Hepatocyte (in vitro differentiated cells): Measurements from ENCODE around the gene ANKS1B. TPM values are rescaled to one million over a fixed set of nuclear protein-coding genes. Genes with fewer than 3 reads are reported as not detected.

Source experiments
- DNase-seq: peaks from one replicate; pipeline ENCODE4 v3.0.0-alpha.2; 2016; ENCODE audit warnings: low spot score
- H2AFZ ChIP-seq: fragments of 200-600 bp; sonication (generic); 2 replicates; pipeline ENCODE4 v1.6.0; 2016; ENCODE audit warnings: antibody characterized with exemption, mild to moderate bottlenecking
- H3K27ac ChIP-seq: fragments of 200-600 bp; sonication (generic); 2 replicates; pipeline ENCODE4 v1.5.1; 2016; ENCODE audit warnings: mild to moderate bottlenecking
- H3K27me3 ChIP-seq: fragments of 200-600 bp; sonication (generic); 2 replicates; pipeline ENCODE4 v1.6.1; 2016
- H3K36me3 ChIP-seq: fragments of 200-600 bp; sonication (generic); replicated peaks from 2 replicates; pipeline ENCODE4 v1.5.1; 2016; ENCODE audit warnings: low read depth; ENCODE audit not compliant: insufficient read depth
- H3K4me1 ChIP-seq: fragments of 200-600 bp; sonication (generic); 2 replicates; pipeline ENCODE4 v1.5.1; 2016; ENCODE audit warnings: mild to moderate bottlenecking, moderate library complexity; ENCODE audit not compliant: insufficient read depth
- H3K4me2 ChIP-seq: fragments of 200-600 bp; sonication (generic); 2 replicates; pipeline ENCODE4 v1.6.0; 2016
- H3K4me3 ChIP-seq: fragments of 200-600 bp; sonication (generic); 2 replicates; pipeline ENCODE4 v1.5.1; 2016; ENCODE audit warnings: mild to moderate bottlenecking
- H3K79me2 ChIP-seq: fragments of 200-600 bp; sonication (generic); 2 replicates; pipeline ENCODE4 v1.6.0; 2017; ENCODE audit warnings: mild to moderate bottlenecking
- H3K9me2 ChIP-seq: fragments of 200-600 bp; sonication (generic); replicated peaks from 2 replicates; pipeline ENCODE4 v1.6.0; 2017; ENCODE audit warnings: mild to moderate bottlenecking; ENCODE audit not compliant: insufficient read depth
- H3K9me3 ChIP-seq: fragments of 200-600 bp; sonication (generic); 2 replicates; pipeline ENCODE4 v1.5.1; 2016; ENCODE audit warnings: low read depth, mild to moderate bottlenecking
- H4K20me1 ChIP-seq: fragments of 200-600 bp; sonication (generic); 2 replicates; pipeline ENCODE4 v1.6.0; 2016; ENCODE audit warnings: mild to moderate bottlenecking; ENCODE audit not compliant: insufficient read depth, poor library complexity, severe bottlenecking
- CTCF ChIP-seq: fragments of 200-600 bp; sonication (generic); IDR thresholded peaks from 2 replicates; pipeline ENCODE4 v1.5.1; 2016; ENCODE audit warnings: antibody characterized with exemption, mild to moderate bottlenecking; ENCODE audit not compliant: poor library complexity
- EZH2 ChIP-seq: fragments of 200-600 bp; sonication (generic); IDR thresholded peaks from 2 replicates; pipeline ENCODE4 v1.6.1; 2016; ENCODE audit warnings: antibody characterized with exemption, mild to moderate bottlenecking, borderline replicate concordance
- EZH2phosphoT487 ChIP-seq: fragments of 200-600 bp; sonication (generic); IDR thresholded peaks from one replicate; pipeline ENCODE4 v1.6.1; 2018; ENCODE audit warnings: antibody characterized with exemption, mild to moderate bottlenecking, low read depth, moderate library complexity; ENCODE audit not compliant: unreplicated experiment, severe bottlenecking
- WGBS: methylation state at CpG from one replicate; pipeline ENCODE4 v1.1.6; 2016; ENCODE audit warnings: low lambda C conversion rate; ENCODE audit errors: missing lambda C conversion rate; 5-methylcytosine and 5-hydroxymethylcytosine counted together
- polyA plus RNA-seq: library from polyadenylated mRNA; unstranded; fragments of >200 nt; fragmentation: Nextera tagmentation; extraction: Ambion mirVana; gene quantifications from 2 replicates; pipeline ENCODE4 v1.2.1, GENCODE V29; 2016
- small RNA-seq: library from RNA; depleted of rRNA; stranded (forward); fragments of <200 nt; gene quantifications from one replicate; pipeline ENCODE3, GENCODE V24; 2014
- total RNA-seq: library from RNA; depleted of rRNA; stranded (reverse); fragments of >200 nt; gene quantifications from 2 replicates; pipeline ENCODE4 v1.2.3, GENCODE V29; 2014

The ANKS1B gene
- total and polyA plus RNA-seq, 2 experiments from 2014 or later = 1.6 to 2.2 TPM

- TF ChIP-seq CTCF (no peak), EZH2phosphoT487 (no peak), EZH2 (no peak)
Observed at GRCh38 chr12:98691351-98691750, 1293.4 kb downstream of the ANKS1B start.

GRCh38 chr12:98686603-98687002 is 1298.1 kb downstream of the ANKS1B start:
- H3K4me3 ChIP-seq = no peak overlapping the region
- H3K4me2 ChIP-seq = no peak overlapping the region
- no peak overlapping the region for H2AFZ ChIP-seq
- no peak for DNase-seq
- TF ChIP-seq CTCF (no peak), EZH2 (no peak), EZH2phosphoT487 (no peak)
- H3K4me1 ChIP-seq = no peaks in the 10 kb centered on the region
- no peaks in the 10 kb centered on the region for H3K36me3 ChIP-seq
- no peaks in the 10 kb centered on the region for H3K9me3 ChIP-seq
- no peaks in the 10 kb centered on the region for H3K27me3 ChIP-seq
- 92% methylated on average over 2 of the region's 2 CpGs for WGBS
- no peaks in the 10 kb centered on the region for H3K79me2 ChIP-seq
- no peaks in the 10 kb centered on the region for H3K9me2 ChIP-seq
- H3K27ac ChIP-seq = no peak overlapping the region
- H4K20me1 ChIP-seq = no peaks in the 10 kb centered on the region

More at GRCh38 chr12:98691351-98691750, 1293.4 kb downstream of the ANKS1B start:
- no peaks in the 10 kb centered on the region for H4K20me1 ChIP-seq
- H2AFZ ChIP-seq = no peak overlapping the region
- H3K9me2 ChIP-seq = no peaks in the 10 kb centered on the region
- no peak overlapping the region for H3K4me3 ChIP-seq
- DNase-seq = no peak
- H3K9me3 ChIP-seq = no peaks in the 10 kb centered on the region
- H3K79me2 ChIP-seq = no peaks in the 10 kb centered on the region
- no peak overlapping the region for H3K4me2 ChIP-seq
- H3K27me3 ChIP-seq = no peaks in the 10 kb centered on the region
- H3K36me3 ChIP-seq = no peaks in the 10 kb centered on the region
- H3K4me1 ChIP-seq = no peaks in the 10 kb centered on the region
- H3K27ac ChIP-seq = no peak overlapping the region

Small RNA genes within 50 kb of the gene (small RNA-seq; reads per million reads assigned to genes)
- 0.12 reads per million for gene RNA5SP366

Other genes with a start within 250 kb of the ANKS1B start
- gene BLTP3B, start 157.9 kb upstream of the ANKS1B start, total RNA-seq = 30.1 and 31.8 TPM in 2 replicates
- 6.0 and 11.0 TPM in 2 replicates for gene BLTP3B, start 157.9 kb upstream of the ANKS1B start, polyA plus RNA-seq
- 21.4 and 38.0 TPM in 2 replicates for gene ACTR6, start 215.9 kb upstream of the ANKS1B start, total RNA-seq
- 18.0 and 20.4 TPM in 2 replicates for gene ACTR6, start 215.9 kb upstream of the ANKS1B start, polyA plus RNA-seq